ENCODE measurements around the gene ALDH4A1.

DNA sequence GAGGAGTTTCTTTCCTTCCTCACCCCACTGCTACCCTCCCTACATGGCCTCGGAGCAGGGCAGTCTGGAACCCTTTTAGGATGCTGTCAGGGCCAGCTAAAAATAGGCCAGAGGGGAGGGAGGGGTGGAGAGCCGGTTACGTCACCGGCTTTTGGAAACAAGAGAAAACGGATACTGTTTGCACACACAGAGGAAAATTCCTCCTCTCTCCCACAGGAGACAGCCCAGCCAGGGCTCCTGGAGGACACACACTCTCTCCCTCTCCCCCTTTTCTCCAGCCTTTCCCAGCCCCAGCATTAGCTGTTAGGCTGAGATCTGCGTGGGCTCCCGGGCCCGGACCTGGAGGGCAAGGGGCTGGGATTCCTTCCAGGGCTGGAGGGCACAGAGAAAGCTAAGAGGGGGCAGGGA, 20.0 kb upstream of the ALDH4A1 start:
- TF ChIP-seq GATA2 (IDR thresholded peaks at IDR 0.05; ENCODE audit: low read depth, low read length) (no peak), GATA3 (IDR thresholded peaks at IDR 0.05; ENCODE audit: low read depth, low read length) (no peak)
